ENCODE results near the gene ILKAP. TPM values are rescaled to one million over a fixed set of nuclear protein-coding genes. Genes with fewer than 3 reads are reported as not detected.

Gene ILKAP
- total and polyA plus RNA-seq, 5 donors, result 24.4 to 34.3 (median 30.9) TPM

- Histone ChIP-seq H3K27me3 (ENCODE audit: control insufficient read depth, insufficient read depth) (no peaks in the 10 kb centered on the region), H3K4me1 (ENCODE audit: control insufficient read depth, insufficient read depth, low read length) (no peaks in the 10 kb centered on the region), H3K4me3 (ENCODE audit: low read length) (no peak overlapping the region), H3K27ac (ENCODE audit: low read length) (peak overlapping the region; percentile 57), H3K9me3 (ENCODE audit: control insufficient read depth, low read length) (no peaks in the 10 kb centered on the region)
- DNase-seq (peak in 2 of 3 donors; percentile 67 to 80), ATAC-seq (peak; percentile 41 to 58)
- 50% methylated on average over 56 of the region's 56 CpGs for WGBS
- intact Hi-C loops (cut with DNase I), result no loop called here
These were observed 64.1 kb downstream of the ILKAP start for GRCh38 chr2:238139196-238140039.

- no peaks in the 10 kb centered on the region for H3K4me1 ChIP-seq (ENCODE audit: control insufficient read depth, insufficient read depth, low read length)
These were observed 64.9 kb downstream of the ILKAP start, which contains the start of gene KLHL30 for GRCh38 chr2:238138331-238139195. Gene KLHL30 (plus strand): TSS chr2:238138668. CDS start chr2:238140755, 2,087 bp downstream.

DNA sequence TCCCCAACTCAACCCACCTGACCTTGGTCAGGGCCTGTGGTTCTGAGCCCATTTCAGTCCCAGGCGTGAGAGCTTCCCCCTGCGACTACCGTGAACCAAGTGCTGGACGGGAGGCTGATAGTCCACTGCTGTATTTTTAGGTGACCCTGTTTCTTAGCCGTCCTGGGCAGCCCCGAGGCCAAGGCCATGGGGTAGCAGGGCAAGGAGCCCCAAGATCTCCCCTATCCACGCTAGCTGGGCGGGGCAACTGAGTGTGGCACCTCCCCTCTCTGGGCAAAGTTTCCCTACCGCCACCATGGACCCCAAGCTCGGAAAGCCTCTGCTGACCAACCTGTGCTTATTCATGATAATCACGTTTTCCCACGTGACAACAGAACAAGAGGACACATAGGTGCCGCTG is 65.6 kb downstream of the ILKAP start:
- ATAC-seq, result no peak
- peak overlapping the region; percentile 32 for H3K27ac ChIP-seq (ENCODE audit: low read length)
- intact Hi-C loops (cut with DNase I), result no loop called here
- no peaks in the 10 kb centered on the region for H3K9me3 ChIP-seq (ENCODE audit: control insufficient read depth, low read length)
- no peaks in the 10 kb centered on the region for H3K27me3 ChIP-seq (ENCODE audit: control insufficient read depth, insufficient read depth)
- DNase-seq, result no peak
- H3K4me1 ChIP-seq (ENCODE audit: control insufficient read depth, insufficient read depth, low read length), result no peaks in the 10 kb centered on the region
- H3K4me3 ChIP-seq (ENCODE audit: low read length), result no peak overlapping the region
- 72% methylated on average over 13 of the region's 13 CpGs for WGBS

More at GRCh38 chr2:238138331-238139195, 64.9 kb downstream of the ILKAP start, which contains the start of gene KLHL30:
- Histone ChIP-seq H3K4me3 (ENCODE audit: low read length) (no peak within 1 kb of the TSS), H3K27ac (ENCODE audit: low read length) (peak within 1 kb of the TSS; percentile 57), H3K27me3 (ENCODE audit: control insufficient read depth, insufficient read depth) (no peaks in the 10 kb centered on the region), H3K9me3 (ENCODE audit: control insufficient read depth, low read length) (no peaks in the 10 kb centered on the region)
- DNase-seq, result peak in 2 of 3 donors; percentile 80 to 89
- intact Hi-C loops (cut with DNase I), result no loop called here
- ATAC-seq, result peak; percentile 75 to 81
- WGBS, result 46% methylated on average over 22 of the region's 22 CpGs

GRCh38 chr2:238136820-238137537 is 66.5 kb downstream of the ILKAP start:
- peak overlapping the region; percentile 33 for H3K27ac ChIP-seq (ENCODE audit: low read length)
- no peaks in the 10 kb centered on the region for H3K27me3 ChIP-seq (ENCODE audit: control insufficient read depth, insufficient read depth)
- peak; percentile 37 to 44 for ATAC-seq
- H3K9me3 ChIP-seq (ENCODE audit: control insufficient read depth, low read length), result no peaks in the 10 kb centered on the region
- intact Hi-C loops (cut with DNase I), result no loop called here
- H3K4me3 ChIP-seq (ENCODE audit: low read length), result no peak overlapping the region
- no peaks in the 10 kb centered on the region for H3K4me1 ChIP-seq (ENCODE audit: control insufficient read depth, insufficient read depth, low read length)
- peak; percentile 68 to 87 (median 83) for DNase-seq
- WGBS, result 28% methylated on average over 14 of the region's 14 CpGs

DNA sequence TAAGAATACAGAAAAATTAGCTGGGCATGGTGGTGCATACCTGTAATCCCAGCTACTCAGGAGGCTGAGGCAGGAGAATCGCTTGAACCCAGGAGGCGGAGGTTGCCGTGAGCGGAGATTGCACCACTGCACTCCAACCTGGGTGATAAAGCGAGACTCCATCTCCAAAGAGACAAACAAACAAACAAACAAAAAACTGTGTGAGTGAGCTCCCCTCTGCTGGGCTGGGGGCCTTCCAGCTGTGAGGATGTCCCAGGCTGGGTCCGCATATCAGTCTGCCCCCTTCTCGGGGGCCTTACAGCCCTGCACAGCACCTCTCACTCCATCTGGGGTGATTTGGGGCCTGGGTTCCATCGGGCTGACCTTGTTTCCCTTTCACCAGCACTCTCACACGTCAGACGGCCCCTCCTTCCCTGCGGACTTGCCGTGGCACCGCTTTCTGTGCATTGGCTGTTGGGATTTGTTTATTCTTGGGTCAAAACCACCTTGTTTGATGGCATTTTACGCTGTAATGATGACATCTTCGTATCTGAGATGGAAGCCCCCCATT is 67.8 kb downstream of the ILKAP start:
- peak in 1 of 3 donors; percentile 23 for DNase-seq
- H3K4me1 ChIP-seq (ENCODE audit: control insufficient read depth, insufficient read depth, low read length), result no peaks in the 10 kb centered on the region
- no peak overlapping the region for H3K4me3 ChIP-seq (ENCODE audit: low read length)
- 84% methylated on average over 15 of the region's 15 CpGs for WGBS
- no peak for ATAC-seq
- intact Hi-C loops (cut with DNase I), result no loop called here
- H3K27ac ChIP-seq (ENCODE audit: low read length), result no peak overlapping the region
- no peaks in the 10 kb centered on the region for H3K9me3 ChIP-seq (ENCODE audit: control insufficient read depth, low read length)
- H3K27me3 ChIP-seq (ENCODE audit: control insufficient read depth, insufficient read depth), result no peaks in the 10 kb centered on the region

- DNase-seq, result peak in 2 of 3 donors; percentile 14 to 41
- Histone ChIP-seq H3K27me3 (ENCODE audit: control insufficient read depth, insufficient read depth) (no peaks in the 10 kb centered on the region), H3K4me3 (ENCODE audit: low read length) (no peak overlapping the region), H3K9me3 (ENCODE audit: control insufficient read depth, low read length) (no peaks in the 10 kb centered on the region), H3K4me1 (ENCODE audit: control insufficient read depth, insufficient read depth, low read length) (no peaks in the 10 kb centered on the region), H3K27ac (ENCODE audit: low read length) (no peak overlapping the region)
- ATAC-seq, result no peak
- intact Hi-C loops (cut with DNase I), result no loop called here
- 89% methylated on average over 11 of the region's 11 CpGs for WGBS
These were observed 69.1 kb downstream of the ILKAP start for GRCh38 chr2:238134393-238134785.

GRCh38 chr2:238133499-238134392 is 69.7 kb downstream of the ILKAP start:
- intact Hi-C loops (cut with DNase I), result no loop called here
- no peaks in the 10 kb centered on the region for H3K27me3 ChIP-seq (ENCODE audit: control insufficient read depth, insufficient read depth)

GRCh38 chr2:238132463-238133450 is 70.7 kb downstream of the ILKAP start:
- 86% methylated on average over 23 of the region's 23 CpGs for WGBS
- Histone ChIP-seq H3K9me3 (ENCODE audit: control insufficient read depth, low read length) (no peaks in the 10 kb centered on the region), H3K4me3 (ENCODE audit: low read length) (no peak overlapping the region), H3K27ac (ENCODE audit: low read length) (no peak overlapping the region), H3K27me3 (ENCODE audit: control insufficient read depth, insufficient read depth) (no peaks in the 10 kb centered on the region), H3K4me1 (ENCODE audit: control insufficient read depth, insufficient read depth, low read length) (no peaks in the 10 kb centered on the region)
- no peak for ATAC-seq
- peak; percentile 8 to 45 (median 32) for DNase-seq
- intact Hi-C loops (cut with DNase I), result no loop called here

More at GRCh38 chr2:238133499-238134392, 69.7 kb downstream of the ILKAP start:
- 72% methylated on average over 14 of the region's 14 CpGs for WGBS
- DNase-seq (peak; percentile 17 to 60 (median 51)), ATAC-seq (no peak)
- no peaks in the 10 kb centered on the region for H3K4me1 ChIP-seq (ENCODE audit: control insufficient read depth, insufficient read depth, low read length)
- H3K9me3 ChIP-seq (ENCODE audit: control insufficient read depth, low read length), result no peaks in the 10 kb centered on the region
- H3K27ac ChIP-seq (ENCODE audit: low read length), result no peak overlapping the region
- H3K4me3 ChIP-seq (ENCODE audit: low read length), result no peak overlapping the region
